22Rv1 (cell line): Measurements from ENCODE around the gene PACSIN1.

ENCODE experiments used
- H3K27ac ChIP-seq: fragments of 450-650 bp; 2 replicates; pipeline ENCODE4 v1.5.1; 2017
- ZFX ChIP-seq: fragments of 450-650 bp; IDR thresholded peaks from 2 replicates; pipeline ENCODE4 v1.6.1; 2017; ENCODE audit warnings: antibody characterized with exemption, borderline replicate concordance
- TF ChIP-seq, protein P1 (sequence below): fragments of 450-650 bp; IDR thresholded peaks from 2 replicates; pipeline ENCODE4 v1.5.1; 2017; ENCODE audit warnings: mild to moderate bottlenecking

The PACSIN1 gene

GRCh38 chr6:34457742-34458735 is 7.8 kb upstream of the PACSIN1 start:
- TF ChIP-seq, protein P1, sequence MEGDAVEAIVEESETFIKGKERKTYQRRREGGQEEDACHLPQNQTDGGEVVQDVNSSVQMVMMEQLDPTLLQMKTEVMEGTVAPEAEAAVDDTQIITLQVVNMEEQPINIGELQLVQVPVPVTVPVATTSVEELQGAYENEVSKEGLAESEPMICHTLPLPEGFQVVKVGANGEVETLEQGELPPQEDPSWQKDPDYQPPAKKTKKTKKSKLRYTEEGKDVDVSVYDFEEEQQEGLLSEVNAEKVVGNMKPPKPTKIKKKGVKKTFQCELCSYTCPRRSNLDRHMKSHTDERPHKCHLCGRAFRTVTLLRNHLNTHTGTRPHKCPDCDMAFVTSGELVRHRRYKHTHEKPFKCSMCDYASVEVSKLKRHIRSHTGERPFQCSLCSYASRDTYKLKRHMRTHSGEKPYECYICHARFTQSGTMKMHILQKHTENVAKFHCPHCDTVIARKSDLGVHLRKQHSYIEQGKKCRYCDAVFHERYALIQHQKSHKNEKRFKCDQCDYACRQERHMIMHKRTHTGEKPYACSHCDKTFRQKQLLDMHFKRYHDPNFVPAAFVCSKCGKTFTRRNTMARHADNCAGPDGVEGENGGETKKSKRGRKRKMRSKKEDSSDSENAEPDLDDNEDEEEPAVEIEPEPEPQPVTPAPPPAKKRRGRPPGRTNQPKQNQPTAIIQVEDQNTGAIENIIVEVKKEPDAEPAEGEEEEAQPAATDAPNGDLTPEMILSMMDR = no peak
- no peak overlapping the region for H3K27ac ChIP-seq

DNA sequence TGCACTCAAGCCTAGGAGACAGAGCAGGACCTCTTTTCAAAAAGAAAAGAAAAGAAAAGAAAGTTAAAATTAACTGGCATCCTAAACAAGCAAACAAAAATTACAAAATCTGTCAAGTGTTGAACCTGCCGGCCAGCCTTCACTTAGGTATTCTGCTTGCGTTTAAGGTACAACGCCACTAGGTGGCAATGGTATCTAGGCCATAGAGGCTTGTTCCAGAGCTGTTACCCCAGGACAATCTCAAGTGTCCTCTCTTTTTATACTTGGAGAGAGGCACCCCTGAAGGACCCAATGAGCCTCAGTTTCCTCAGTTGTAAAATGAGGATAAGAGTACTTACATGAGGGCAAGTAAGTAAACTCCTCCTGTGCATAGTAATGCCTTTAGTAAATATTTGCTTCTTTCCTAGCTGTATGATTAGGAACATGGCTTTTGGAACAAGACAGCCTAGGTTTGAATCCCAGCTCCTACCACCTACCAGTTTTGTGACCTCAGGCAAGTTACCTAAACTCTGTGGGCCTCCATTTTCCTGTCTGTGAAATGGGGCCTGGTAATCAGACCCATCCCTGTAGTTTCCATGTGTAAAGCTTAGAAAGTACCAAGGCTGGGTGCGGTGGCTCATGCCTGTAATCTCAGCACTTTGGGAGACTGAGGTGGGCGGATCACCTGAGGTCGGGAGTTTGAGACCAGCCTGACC is 5.8 kb upstream of the PACSIN1 start:
- H3K27ac ChIP-seq = peak overlapping the region; percentile 79
- TF ChIP-seq, protein P1 = peak; percentile 86
- no peak for TF ChIP-seq ZFX

- TF ChIP-seq ZFX = no peak
- TF ChIP-seq, protein P1 = no peak
- H3K27ac ChIP-seq = peak overlapping the region; percentile 79
Observed at GRCh38 chr6:34460796-34461507, 4.9 kb upstream of the PACSIN1 start.

GRCh38 chr6:34462010-34462409 is 3.9 kb upstream of the PACSIN1 start:
- TF ChIP-seq, protein P1 = no peak
- no peak for TF ChIP-seq ZFX
- H3K27ac ChIP-seq = peak overlapping the region; percentile 79

- H3K27ac ChIP-seq = peak overlapping the region; percentile 79
- no peak for TF ChIP-seq ZFX
- TF ChIP-seq, protein P1 = no peak
Observed at GRCh38 chr6:34462551-34462971, 3.3 kb upstream of the PACSIN1 start.

DNA sequence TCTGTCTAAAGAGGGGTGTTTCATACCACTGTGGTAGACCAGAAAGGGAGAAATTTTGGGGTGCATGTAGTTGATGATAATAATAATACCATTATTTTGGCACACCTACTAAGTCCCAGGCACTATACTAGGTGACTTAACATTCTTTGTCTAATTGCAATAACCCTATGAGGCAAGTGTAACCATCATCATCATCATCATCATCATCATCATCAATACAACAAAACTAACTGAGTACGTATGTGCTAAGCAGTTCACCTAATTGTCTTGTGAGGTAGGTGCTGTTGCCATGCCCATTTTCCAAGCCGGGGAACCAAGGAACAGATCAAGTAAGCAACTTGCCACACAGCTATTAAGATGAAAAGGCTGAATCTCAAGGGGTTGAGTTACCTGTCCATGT is 2.6 kb upstream of the PACSIN1 start:
- peak overlapping the region; percentile 79 for H3K27ac ChIP-seq
- no peak for TF ChIP-seq ZFX
- TF ChIP-seq, protein P1 = no peak
